ENCODE results near the gene XYLT1.
A peak's percentile ranks its signal among the peaks of the same experiment; 100 is the strongest.
"Not testable (repeated sequence)": the region's sequence is repeated elsewhere in the genome, so short reads cannot be mapped to it uniquely, and the experiment has no call there.

XYLT1 gene

DNA sequence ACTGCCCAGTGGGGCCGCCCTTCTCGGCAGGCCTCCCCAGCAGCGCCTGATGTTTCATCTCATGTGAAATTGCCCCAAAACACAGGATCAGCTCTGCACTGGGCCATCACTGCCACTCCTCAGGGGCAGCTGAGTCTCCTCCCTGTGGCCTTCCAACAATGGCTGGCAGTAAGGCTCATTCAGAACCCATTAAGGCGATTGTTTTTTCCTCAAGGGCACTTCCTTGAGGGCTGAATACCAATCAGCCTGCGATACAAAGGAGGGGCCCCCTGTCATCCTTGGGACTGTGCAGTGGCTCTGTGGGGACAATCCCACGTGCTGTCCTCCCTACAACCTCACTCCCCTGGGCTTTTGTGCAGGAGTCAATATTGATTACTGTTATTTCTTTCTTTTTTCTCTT is 47.5 kb downstream of the XYLT1 start:
- DNase-seq, result no peak

DNA sequence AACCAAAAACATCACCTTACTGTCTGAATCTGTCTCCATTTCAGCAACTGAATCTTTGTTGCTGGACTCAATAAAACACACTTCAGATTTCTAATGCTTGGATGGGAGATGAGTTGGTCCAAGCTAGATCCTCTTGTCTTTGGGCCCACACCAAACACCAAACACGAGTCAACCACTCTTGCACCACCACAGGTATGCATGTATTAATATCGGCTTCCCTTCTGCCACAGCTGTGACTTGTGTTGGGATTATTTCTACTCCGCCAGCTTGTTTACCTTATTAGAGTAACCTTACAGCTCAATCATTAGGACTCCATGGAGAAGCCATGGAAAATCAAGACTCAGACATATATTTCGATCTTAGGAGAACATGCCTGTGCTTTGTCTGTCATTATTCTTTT is 49.9 kb downstream of the XYLT1 start:
- DNase-seq, result no peak

DNA sequence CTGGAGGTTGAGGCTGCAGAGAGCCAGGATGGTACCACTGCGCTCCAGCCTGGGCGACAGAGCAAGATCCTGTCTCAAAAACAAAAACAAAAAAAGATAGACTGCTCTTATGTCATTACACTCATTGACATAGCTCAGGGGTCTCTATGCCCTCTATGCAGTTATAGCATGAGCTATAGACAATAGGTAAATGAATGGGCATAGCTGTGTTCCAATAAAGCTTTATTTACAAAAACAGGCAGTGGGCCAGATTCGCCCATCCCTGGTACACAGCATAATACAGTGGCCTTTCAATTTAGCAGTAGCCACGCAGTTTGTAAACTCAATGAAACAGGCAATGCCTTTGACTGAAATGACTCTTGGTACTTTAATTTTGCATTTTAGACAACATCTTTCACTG is 51.5 kb downstream of the XYLT1 start:
- no peak for DNase-seq

DNA sequence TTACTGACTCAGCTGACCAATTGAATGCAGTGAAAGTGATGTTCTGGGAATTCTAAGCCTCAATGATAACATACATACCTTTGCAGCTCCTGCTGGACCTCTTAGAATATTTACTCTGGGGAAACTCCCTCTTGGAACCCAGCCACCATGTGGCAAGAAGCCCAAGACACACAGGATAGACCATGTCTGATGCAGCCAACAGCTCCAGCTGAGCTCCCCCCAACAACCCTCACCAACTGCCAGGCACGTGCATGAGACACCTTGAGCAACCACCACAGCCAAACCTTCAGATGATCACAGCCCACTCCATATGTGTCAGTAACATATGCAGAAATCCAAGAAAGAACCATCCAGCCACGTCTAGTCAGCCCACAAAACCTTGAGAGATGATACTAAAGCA is 53.0 kb downstream of the XYLT1 start:
- DNase-seq, result no peak

DNA sequence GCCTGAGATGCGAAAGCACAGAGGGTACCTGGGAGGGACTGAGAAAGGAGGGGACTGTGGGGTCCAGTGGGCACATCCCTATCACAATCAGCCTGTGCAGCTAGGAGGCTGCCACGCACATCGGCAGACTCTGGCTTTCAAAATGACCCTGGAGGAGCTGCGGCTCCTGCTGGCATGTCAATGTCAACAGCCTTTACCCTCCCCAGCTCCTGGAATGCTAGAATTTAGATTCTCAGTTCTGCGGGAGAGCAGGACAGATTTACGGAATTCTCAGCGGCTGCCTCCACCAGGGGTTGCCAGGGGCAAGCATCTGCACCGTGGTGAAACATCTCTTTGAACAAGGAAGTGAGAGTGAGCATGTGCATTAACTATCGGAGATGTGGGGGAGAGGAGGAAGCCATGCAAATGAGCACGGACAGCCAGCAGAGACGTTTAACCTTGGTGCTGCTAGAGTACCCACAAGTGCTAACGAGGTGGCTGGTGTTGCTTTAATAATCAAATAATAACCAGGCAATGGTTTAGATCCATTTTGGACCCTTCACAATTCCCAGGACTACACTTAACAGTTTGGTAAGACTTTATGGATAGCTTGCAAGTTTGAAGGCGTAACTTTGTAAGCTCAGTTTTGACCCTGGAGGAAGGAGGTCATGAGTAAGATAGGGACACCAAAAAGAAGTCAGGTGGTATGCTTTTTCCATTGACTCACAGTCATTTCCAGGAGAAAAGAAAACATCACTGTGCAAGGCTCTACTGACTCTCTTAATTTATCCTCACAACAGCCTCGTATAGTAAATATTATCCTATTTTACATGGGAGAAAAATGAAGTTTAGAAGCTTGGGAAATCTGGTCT is 54.1 kb downstream of the XYLT1 start:
- peak; percentile 64 for DNase-seq

DNA sequence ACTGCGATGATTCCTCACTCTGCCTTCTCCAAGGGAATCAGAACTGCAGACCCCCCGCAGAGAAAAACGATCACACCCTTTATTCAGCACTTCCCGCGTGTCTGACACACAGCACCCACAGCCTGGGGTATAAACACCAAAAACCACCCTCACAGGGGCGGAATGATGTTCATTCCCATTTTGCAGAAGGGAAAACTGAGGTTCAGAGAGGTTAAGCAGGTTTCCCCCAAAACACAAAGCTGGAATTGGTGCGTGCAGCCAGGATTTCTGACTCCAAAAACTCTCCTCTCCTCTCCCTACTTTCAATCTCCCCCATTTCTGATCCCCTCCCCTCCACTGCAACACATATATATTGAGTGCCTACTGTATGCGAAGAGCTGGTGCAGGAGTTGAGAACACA is 55.8 kb downstream of the XYLT1 start:
- no peak for DNase-seq

DNA sequence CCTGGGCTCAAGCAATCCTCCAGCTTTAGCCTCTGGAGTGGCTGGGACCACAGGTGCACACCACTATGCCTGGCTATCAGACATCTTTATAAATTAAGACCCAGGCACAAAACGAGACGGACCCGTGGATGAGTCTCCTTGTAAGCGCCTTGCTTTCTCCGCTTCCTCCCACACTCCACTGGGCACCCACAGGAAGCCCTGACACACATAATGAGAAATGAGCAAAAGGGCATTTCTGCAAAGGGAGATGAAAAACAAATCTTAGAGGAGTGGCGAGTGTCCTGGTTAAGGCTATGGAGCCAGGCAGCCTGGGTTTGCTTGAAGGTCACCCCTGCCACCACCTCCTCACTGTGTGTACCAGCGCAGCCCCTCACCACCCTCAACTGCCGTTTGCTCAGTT is 56.3 kb downstream of the XYLT1 start:
- no peak for DNase-seq

DNA sequence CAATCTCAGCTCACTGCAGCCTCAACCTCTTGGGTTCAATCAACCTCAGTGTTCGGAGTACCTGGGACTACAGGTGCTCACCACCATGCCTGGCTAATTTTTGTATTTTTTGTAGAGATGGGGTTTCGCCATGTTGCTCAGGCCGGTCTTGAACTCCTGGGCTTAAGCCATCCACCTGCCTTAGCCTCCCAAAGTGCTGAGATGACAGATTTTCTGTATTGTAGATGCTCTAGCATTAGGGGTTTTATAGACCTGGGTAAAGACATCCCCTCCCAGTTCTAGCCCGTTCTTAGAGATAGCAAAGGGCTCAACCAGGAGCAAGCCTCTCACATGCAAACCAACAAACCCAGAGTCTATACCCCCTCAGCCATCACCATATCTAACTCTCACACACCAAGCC is 57.3 kb downstream of the XYLT1 start:
- no peak for DNase-seq

DNA sequence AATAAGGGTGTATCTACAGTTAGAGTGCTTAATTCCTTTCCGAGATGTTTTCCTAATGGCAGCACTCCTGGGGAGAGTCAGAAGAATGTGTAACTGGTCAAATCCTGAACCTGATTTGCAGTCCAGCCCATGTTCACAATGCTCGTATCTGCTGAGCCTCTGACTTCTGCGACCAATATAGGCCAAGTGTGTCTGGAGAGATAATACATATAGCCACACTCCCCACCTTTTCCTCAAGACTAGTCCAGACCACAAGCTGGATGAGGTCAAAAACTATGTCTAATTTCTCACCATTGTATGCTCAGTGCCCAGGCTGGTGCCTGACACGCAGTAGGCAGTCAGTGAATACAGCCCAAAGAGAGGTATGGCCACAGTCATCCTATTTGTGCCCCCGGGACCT is 58.0 kb downstream of the XYLT1 start:
- DNase-seq, result no peak

DNA sequence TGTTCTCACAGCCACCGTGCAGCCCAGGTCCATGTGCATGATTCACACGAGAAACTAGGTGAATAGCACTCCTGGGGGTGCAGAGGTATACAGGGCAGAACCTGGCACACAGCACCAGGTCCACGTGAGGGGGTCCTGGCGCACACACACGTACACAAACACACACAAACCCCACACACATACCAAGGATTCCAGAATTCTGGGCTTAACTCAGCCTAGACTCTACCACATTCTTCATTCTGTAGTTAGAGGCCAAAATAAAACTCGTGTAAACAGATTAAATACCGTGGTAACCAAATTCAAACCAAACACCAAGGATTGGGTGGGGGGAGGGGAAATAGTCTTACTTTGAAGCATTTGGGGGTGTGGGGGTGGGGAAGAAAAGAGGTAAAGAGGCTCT is 58.5 kb downstream of the XYLT1 start:
- DNase-seq, result no peak

DNA sequence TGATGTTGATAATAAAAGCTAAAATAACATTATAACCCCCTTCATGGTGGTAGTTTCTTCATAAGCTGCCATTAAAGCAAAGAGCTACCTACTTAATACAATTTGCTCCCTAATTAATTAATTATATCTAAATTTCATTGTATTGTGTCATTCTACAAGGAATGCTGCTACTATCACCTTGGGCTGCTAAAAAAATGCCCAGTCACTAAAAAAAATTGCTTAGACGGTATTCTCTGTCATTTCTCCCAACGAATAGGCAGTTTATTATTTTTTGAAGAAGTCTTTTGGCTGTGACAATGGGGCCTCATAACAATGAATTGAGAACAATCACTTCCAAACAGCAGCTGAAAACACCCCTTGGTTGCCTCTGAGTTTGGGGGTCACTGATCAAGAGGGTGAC is 59.5 kb downstream of the XYLT1 start:
- no peak for DNase-seq

DNA sequence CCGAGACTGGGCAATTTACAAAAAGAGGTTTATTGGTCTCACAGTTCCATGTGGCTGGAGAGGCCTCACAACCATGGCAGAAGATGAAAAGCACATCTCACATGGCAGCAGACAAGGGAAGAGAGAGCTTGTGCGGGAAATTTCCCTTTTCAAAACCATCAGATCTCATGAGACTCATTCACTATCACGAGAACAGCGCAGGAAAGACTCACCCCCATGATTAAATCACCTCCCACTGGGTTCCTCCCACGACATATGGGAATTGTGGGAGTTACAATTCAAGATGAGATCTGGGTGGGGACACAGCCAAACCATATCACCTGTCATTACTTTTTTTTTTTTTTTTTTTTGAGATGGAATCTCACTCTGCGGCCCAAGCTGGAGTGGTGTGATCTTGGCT is 60.4 kb downstream of the XYLT1 start:
- DNase-seq, result not testable (repeated sequence)

DNA sequence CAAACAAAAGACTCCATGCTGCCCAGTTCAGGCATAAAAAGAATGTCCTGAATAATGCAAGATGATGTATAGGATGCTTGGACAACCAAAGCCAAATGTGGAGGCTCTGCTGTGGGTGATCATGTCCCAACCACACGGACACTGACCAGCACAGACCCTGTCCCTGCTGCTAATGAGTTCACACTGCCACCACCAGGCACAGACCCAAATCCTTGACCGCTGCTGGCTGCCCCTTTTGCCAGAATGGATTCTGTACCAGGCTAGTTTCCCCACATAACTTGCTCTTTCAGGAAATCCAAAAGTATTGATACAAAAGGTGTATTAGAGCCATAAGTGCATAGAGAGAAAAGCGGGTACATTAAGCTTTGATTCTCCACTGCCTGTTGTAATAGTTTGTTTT is 60.9 kb downstream of the XYLT1 start:
- no peak for DNase-seq

DNA sequence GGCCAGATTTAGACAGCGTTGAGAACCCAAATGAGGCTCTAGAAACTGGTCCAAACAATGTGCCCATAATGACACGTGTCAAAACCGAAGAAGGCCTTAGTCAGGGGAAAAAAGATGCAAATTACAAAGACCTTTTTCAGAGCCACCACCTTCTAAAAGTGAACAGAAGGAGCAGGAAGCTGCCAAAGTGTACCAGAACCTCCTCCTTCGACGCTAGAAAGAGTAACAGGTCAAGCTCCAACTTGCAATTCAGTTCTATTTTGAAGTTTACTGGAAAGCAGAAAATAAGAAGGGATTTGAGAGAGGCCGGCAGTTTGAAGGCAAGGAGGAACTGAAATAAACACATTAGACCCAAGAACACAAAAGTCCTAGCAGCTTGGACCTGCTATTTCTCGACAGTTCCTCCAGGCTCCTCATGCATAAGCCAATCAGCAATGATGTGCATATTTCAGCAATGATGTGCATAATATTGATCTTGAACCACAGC is 61.8 kb downstream of the XYLT1 start:
- DNase-seq, result no peak

DNA sequence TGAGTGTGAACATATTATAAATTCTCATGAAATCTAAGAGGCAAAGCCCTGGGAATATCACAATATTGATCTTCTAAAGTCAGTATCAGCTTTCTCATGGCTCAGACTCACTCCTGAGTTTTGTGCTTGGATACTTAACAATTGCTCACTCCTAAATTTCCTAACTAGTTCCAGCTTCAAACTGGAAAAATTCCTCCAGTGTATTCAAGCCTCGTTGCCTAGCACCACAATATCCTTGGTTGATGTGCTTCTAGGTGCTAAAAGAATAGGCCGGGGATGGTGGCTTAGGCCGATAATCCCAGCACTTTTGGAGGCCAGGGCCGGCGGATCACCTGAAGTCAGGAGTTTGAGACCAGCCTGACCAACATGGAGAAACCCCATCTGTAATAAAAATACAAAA is 62.5 kb downstream of the XYLT1 start:
- DNase-seq, result no peak

DNA sequence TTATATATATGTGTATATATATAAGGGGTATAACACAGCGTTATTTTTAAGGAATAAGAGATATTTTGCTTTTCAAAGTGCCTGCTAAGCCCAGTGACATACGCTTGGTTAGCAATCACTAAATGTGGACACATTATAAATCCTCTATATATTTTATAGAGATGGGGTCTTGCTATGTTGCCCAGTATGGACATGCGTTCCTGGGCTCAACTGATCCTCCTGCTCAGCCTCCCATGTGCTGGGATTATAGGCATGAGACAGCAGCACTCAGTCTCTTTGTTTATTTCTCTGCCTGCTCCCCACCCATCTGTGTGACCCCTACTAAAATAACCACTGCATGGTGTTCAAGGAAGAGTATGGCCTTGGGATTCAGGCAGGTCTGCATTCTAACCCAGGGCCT is 63.4 kb downstream of the XYLT1 start:
- DNase-seq, result no peak

DNA sequence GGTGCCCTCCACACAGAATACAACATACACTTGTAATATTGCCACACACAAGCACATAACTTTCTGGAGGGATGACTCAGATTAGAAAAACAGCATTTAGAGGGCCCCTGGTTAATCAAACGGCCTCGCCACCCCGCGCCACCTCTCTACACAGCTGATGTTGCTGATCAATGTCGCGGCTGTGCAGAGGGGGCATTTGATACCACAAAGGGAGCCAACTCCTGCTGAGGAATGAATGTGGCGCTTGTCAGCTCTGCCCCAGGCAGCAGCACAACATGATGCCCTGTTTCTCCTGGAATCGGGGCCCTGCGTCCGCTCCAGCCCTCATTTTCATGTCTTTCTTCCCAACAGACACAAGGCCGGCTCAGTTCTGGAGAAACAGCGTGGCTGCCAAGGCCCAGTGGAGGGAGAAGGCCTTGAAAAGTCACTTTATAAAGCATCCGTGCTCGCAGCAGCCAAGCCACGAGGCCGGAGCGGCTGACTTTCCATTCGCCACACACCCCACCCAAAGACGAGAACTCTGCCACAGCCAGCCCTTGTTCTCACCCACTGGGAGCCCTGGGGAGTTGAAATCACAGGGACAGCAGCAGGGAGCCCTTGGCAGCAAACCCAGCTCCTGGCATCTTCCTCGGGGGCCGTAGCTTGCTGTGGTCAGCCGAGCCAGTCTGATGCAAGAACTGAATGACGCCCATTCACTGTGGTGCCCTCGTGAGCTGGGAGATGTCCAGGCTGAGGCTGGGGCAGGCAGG is 65.6 kb downstream of the XYLT1 start:
- DNase-seq, result no peak

DNA sequence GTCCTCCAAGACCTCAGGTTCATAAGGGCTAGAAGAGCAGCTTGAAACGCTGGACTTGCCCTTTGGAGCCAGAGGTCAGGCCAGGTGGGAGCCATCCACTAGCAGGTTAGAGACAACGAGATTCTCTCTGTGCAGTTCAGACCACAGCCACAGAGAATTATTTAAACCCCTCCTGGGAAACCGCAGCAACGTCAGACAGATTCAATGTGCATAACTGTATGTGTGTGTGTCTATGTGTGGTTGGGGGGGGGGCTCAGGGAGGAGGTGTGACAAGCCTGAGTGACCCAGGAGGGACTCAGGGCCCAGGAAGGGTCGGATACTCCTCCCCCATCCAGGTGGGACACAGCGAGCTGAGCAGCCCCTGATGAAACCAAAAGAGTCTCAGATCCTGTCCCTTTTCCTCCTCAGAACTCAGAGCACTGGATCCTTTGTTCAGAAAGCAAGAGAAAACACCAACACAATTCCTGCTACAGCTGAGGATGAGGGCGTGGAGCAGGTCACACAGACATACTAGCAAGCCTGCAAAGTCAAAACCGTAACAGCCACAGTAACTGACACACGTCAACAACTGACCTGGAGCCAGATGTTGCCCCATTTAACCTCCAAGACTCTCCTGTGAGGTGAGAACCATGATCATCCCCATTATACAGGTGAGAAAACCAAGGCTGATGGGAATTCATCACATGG is 66.8 kb downstream of the XYLT1 start:
- no peak for DNase-seq

DNA sequence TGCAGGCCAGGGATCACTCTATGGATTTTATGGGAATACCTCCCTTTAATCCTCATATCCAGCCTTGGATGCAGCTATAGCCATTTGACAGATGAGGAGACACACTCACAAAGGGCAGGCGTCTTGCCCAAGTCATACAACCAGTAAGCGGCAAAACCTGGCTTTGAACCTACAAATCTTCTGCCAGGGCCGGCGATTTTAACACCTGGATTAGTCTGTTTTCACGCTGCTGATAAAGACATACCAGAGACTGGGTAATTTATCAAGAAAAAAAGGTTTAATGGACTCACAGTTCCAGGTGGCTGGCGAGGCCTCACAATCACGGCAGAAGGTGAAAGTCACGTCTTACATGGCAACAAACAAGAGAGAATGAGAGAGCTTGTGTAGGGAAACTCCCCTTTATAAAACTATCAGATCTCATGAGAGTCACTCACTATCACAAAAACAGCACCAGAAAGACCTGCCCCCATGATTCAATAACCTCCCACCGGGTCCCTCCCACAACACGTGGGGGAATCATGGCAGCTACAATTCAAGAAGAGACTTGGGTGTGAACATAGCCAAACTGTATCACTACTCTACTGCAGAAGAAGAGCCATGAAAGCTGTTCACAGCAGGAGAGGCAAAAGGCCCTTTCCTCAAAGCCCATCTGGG is 67.5 kb downstream of the XYLT1 start:
- DNase-seq, result no peak

DNA sequence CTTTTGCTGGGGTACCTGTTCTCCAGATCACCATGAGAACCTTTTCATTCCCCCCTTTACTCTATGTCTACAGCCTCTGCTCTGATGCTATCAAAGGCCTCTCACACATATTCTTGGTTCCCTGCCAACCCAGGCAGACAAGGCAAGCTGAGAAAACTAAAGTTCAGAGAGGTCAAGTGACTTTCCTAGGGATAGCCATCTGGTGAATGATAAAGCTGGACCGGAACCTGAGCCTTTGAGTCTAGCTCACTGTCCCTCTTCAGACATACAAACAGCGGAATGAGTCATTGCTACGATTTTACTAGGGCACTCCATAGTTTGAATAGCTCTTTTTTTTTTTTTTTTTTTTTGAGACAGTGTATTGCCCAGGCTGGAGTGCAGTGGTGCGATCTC is 73.3 kb downstream of the XYLT1 start:
- peak; percentile 99 for DNase-seq

DNA sequence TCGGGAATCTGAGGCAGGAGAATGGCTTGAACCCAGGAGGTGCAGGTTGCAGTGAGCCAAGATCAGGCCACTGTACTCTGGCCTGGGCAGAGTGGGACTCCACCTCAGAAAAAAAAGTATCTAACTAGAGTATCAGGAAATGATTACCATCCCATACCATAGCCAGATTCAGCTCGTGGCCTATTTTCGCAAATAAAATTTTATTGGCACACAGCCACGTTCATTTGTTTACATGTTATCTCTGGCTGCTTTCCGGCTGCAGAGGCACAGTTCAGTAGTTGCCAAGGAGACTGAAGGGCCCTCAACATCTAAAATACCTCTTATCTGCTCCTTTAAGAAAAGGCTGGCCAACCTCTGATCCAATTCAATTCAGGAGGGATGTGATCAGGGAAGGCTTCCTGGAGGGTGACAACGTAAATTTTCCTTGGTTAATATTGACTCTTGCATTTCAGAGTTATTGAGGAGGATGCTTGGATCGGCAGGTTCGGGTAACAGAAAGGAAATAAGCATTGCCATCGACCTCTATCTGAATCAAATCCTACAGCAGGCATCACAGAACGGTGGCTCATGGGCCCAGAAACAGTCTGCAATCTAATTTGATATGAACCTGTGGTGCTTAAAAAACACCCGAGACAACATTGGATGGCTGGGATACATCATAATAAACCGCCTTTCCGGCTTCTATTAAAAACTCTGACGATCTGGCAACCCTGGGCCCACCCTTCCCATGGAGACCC is 73.8 kb downstream of the XYLT1 start:
- peak; percentile 100 for DNase-seq

DNA sequence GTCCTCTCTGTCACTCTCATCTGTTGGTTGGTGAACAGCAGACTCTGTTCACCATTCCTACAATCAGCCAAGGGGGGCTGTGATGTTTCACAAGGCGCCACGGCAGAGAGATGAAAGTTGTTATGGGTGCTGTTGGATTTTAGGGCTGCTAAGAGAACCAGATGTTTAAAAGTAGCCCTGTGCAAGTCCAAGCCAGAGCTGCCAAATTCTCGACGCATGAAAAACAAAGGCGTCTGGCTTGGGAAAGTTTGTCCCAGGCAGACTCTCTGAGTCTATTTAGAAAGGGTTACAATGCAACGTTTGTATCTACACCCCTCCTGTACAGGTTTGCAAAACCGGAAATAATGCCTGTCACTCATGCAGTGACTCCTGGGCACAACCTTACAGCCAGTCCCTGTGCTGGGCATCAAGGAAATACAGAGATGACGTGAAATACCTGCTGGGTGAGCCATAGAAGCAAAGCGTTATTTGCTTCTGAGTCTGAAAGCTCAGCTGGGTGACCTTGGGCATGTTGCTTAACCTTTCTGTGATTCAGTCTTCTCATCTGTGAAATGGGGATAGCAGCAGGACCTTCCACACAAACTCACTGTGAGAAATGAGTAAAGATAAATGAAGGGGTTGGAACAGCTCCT is 74.8 kb downstream of the XYLT1 start:
- no peak for DNase-seq

Data from NCI-H510A treated with DMSO at 0.1 percent for 48 hours (cell line).